IPS-18a (cell line): ENCODE measurements around the gene CALHM5.
A peak's percentile ranks its signal among the peaks of the same experiment; 100 is the strongest.

Experiments
- H3K27ac ChIP-seq: one replicate; pipeline ENCODE4 v1.5.1; 2013; ENCODE audit warnings: low read length
- H3K27me3 ChIP-seq: one replicate; pipeline ENCODE4 v1.6.1; 2013; ENCODE audit warnings: mild to moderate bottlenecking, low read length; ENCODE audit not compliant: control insufficient read depth, insufficient read depth
- H3K36me3 ChIP-seq: one replicate; pipeline ENCODE4 v1.6.1; 2013; ENCODE audit warnings: low read depth, low read length; ENCODE audit not compliant: control insufficient read depth
- H3K4me1 ChIP-seq: one replicate; pipeline ENCODE4 v1.6.1; 2013; ENCODE audit warnings: low read depth, low read length; ENCODE audit not compliant: control insufficient read depth
- H3K4me3 ChIP-seq: one replicate; pipeline ENCODE4 v1.5.1; 2013; ENCODE audit warnings: low read length
- H3K9ac ChIP-seq: one replicate; pipeline ENCODE4 v1.6.1; 2013; ENCODE audit warnings: mild to moderate bottlenecking, low read length, moderate library complexity
- H3K9me3 ChIP-seq: one replicate; pipeline ENCODE4 v1.6.1; 2013; ENCODE audit warnings: low read depth, low read length; ENCODE audit not compliant: control insufficient read depth

Gene CALHM5

DNA sequence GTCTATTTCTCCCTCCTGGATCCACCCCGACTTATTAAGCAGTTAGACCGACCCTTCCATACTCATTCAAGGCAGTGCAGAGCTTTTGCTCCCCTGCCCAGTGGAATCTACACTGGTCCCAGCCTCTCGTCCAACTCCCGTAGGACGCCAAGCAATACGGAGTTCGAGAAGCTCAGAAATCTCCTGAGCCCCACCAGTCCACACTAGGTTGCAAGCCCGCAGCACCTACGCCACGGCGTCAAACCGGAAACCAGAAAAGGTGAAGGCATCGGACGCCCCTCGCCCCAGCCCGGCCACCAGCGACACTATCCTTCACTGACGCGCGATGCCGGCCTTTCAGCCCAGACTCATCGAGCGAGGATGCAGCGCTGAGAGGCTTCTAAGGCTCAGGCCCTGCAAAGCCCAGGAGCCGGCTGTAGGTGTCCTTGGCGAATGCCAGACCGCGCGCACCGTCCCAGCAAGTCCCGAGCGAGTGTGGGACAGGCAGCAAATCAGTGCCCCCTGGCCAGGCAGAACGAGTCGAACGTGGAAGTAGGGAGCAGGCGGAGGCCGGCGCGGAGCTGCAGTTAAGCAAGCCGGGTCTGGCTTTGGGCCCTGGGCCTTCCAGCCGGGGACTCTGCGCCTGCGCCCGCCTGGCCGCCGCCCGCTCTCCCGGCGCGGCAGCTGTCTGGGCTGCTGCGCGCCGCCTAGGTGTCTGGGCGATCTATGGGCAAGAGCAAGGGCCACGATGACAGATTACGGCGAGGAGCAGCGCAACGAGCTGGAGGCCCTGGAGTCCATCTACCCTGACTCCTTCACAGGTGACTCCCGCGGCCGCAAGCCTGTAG, 59.6 kb downstream of the CALHM5 start, which contains the start of gene RWDD1:
Gene RWDD1 (plus strand): TSS at position 649 of the 827 bp plus-strand sequence. CDS start 79 bp downstream, at position 728.
- Histone ChIP-seq H3K9ac (peak within 1 kb of the TSS; percentile 90), H3K4me3 (peak within 1 kb of the TSS; percentile 91), H3K4me1 (peaks cover 10% of the 10 kb centered on the region), H3K36me3 (no peaks in the 10 kb centered on the region), H3K9me3 (no peaks in the 10 kb centered on the region), H3K27me3 (no peaks in the 10 kb centered on the region), H3K27ac (peak within 1 kb of the TSS; percentile 43)

DNA sequence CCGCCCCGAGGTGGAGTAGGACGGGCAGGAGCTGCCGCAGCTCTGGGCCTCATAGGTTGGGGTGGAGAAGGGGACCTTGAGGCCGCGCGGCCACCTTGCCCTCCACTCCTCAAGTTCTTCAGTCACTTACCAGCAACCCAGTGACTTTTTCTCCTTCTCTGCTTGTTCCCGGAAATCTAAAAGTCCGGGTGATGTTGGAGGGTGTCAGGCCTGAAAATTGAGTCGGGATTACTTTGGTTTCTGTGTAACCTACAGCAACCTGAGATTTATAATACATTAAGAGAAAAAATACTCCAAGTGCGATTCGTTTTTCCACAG, 60.2 kb downstream of the CALHM5 start:
- Histone ChIP-seq H3K27ac (peak overlapping the region; percentile 33), H3K36me3 (no peaks in the 10 kb centered on the region), H3K9ac (peak overlapping the region; percentile 84), H3K9me3 (no peaks in the 10 kb centered on the region), H3K27me3 (no peaks in the 10 kb centered on the region), H3K4me3 (peak overlapping the region; percentile 91), H3K4me1 (peaks cover 10% of the 10 kb centered on the region)

DNA sequence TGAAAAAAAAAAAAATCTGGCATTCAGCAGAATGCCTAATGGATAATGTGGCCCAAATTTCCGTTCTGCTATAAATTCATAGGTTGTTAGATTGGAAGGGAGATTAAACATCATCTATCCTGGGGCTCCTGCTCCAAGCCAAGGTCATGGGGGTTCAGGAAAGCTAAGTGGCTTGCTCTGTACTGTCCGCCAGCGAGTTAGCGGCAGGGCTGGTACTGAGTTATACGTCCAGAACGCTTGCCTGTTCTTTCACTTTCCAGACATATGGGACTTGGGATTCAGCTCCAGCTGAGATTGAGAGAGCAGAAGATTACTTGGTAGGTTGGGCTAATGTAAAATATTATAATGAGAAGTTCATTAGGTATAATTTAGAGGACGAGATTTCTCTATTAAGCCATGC, 60.7 kb downstream of the CALHM5 start:
- no peaks in the 10 kb centered on the region for H3K27me3 ChIP-seq
- H3K4me1 ChIP-seq, result peaks cover 10% of the 10 kb centered on the region
- peak overlapping the region; percentile 84 for H3K9ac ChIP-seq
- H3K9me3 ChIP-seq, result no peaks in the 10 kb centered on the region
- no peak overlapping the region for H3K27ac ChIP-seq
- H3K4me3 ChIP-seq, result peak overlapping the region; percentile 91
- no peaks in the 10 kb centered on the region for H3K36me3 ChIP-seq
